Measurements from ENCODE around the gene GABRB1. TPM values are rescaled to one million over a fixed set of nuclear protein-coding genes. Genes with fewer than 3 reads are reported as not detected.

GABRB1 gene
- total and polyA plus RNA-seq, 2 experiments from 2014 or later, result 0.42 to 1.1 TPM

DNA sequence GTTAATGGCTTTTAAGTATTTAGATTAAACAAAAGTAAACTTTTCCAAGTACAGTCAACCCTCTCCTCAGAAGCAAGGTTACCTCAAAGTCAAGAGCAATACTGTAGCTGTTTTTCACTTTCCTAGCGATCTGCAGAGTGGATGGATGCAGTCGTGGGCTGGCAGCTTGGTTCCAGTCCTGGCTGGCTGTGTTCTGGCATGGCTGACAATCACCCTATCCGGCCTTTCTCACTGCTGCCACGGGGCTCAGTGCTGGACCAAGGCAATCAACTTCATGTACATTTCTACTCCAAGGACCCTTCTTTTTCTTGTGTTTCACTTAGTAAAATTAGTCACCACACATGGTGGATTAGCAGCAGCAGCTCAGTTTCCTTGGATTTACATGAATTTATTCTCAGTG lies 208.3 kb downstream of the GABRB1 start:
- DNase-seq (ENCODE audit: low read depth in 1 of 2, low spot score in 1 of 2), result no peak
- H3K4me1 ChIP-seq (ENCODE audit: low read depth), result no peaks in the 10 kb centered on the region
- H3K27me3 ChIP-seq, result no peaks in the 10 kb centered on the region

DNA sequence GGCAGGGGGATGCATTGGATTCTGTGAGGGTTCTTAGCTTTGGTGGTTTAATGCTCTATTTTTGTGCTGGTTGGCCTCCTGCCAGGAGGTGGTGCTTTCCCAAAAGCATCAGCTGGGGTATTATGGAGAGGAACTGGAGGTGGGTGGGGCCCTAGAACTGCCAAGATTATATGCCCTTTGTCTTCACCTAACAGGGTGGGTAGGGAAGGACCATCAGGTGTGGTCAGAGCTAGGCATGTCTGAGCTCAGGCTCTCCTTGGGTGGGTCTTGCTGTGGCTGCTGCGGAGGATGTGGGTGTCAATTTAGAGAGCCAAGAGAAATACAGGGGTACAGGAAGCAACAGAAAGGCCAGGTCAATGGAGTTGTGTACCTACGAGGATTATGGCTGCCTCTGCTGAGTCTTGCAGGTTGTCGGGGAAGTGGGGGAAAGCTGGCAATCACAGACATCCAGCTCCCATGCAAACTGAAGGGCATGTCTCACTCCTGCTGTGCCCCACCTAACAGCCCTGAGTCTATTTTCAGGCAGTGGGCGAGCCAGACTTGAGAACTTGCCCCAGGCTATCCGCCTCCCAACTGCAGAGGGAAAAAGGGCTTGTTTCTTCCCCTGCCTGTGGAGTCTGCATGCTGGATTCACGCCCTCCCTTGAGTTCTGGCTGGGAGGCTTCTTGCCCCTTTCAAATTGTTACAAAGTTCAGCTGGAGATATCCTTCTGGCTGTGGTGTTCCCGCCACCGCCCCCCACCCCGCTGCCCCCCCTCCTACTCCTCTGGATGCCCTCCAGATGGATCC lies 220.2 kb downstream of the GABRB1 start:
- H3K9me3 ChIP-seq (ENCODE audit: low read depth), result no peaks in the 10 kb centered on the region
- DNase-seq (ENCODE audit: low read depth in 1 of 2, low spot score in 1 of 2), result no peak
- H3K4me3 ChIP-seq, result no peak overlapping the region
- no peaks in the 10 kb centered on the region for H3K36me3 ChIP-seq
- no peaks in the 10 kb centered on the region for H3K4me1 ChIP-seq (ENCODE audit: low read depth)
- H3K27ac ChIP-seq, result no peak overlapping the region
- TF ChIP-seq, protein P1, sequence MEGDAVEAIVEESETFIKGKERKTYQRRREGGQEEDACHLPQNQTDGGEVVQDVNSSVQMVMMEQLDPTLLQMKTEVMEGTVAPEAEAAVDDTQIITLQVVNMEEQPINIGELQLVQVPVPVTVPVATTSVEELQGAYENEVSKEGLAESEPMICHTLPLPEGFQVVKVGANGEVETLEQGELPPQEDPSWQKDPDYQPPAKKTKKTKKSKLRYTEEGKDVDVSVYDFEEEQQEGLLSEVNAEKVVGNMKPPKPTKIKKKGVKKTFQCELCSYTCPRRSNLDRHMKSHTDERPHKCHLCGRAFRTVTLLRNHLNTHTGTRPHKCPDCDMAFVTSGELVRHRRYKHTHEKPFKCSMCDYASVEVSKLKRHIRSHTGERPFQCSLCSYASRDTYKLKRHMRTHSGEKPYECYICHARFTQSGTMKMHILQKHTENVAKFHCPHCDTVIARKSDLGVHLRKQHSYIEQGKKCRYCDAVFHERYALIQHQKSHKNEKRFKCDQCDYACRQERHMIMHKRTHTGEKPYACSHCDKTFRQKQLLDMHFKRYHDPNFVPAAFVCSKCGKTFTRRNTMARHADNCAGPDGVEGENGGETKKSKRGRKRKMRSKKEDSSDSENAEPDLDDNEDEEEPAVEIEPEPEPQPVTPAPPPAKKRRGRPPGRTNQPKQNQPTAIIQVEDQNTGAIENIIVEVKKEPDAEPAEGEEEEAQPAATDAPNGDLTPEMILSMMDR (IDR thresholded peaks at IDR 0.05; ENCODE audit: low read depth, low read length), result no peak
- no peaks in the 10 kb centered on the region for H3K27me3 ChIP-seq

More for the DNA sequence above, 208.3 kb downstream of the GABRB1 start:
- no peak overlapping the region for H3K27ac ChIP-seq
- no peaks in the 10 kb centered on the region for H3K36me3 ChIP-seq
- TF ChIP-seq, protein P1 (IDR thresholded peaks at IDR 0.05; ENCODE audit: low read depth, low read length), result no peak
- H3K9me3 ChIP-seq (ENCODE audit: low read depth), result no peaks in the 10 kb centered on the region
- H3K4me3 ChIP-seq, result no peak overlapping the region

DNA sequence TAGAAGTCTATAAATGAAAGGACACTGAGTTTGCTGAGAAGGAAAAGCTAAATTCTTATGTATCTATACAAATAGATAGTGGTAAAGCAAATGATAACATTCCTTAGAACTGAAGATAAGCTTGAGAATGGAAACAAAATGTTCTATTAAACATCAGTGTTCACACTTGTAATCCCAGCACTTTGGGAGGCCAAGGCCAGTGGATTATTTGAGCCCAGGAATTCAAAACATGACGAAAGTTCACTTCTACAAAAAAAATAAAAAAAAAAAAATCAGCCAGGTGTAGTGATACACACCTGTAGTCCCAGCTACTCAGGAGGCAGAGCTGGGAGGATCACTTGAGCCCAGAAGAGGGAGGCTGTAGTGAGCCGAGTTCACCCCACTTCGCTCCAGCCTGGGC lies 232.4 kb downstream of the GABRB1 start:
- TF ChIP-seq, protein P1 (IDR thresholded peaks at IDR 0.05; ENCODE audit: low read depth, low read length), result no peak
- Histone ChIP-seq H3K27ac (no peak overlapping the region), H3K4me3 (no peak overlapping the region), H3K36me3 (no peaks in the 10 kb centered on the region), H3K9me3 (ENCODE audit: low read depth) (no peaks in the 10 kb centered on the region), H3K4me1 (ENCODE audit: low read depth) (no peaks in the 10 kb centered on the region), H3K27me3 (no peaks in the 10 kb centered on the region)
- no peak for DNase-seq (ENCODE audit: low read depth in 1 of 2, low spot score in 1 of 2)

DNA sequence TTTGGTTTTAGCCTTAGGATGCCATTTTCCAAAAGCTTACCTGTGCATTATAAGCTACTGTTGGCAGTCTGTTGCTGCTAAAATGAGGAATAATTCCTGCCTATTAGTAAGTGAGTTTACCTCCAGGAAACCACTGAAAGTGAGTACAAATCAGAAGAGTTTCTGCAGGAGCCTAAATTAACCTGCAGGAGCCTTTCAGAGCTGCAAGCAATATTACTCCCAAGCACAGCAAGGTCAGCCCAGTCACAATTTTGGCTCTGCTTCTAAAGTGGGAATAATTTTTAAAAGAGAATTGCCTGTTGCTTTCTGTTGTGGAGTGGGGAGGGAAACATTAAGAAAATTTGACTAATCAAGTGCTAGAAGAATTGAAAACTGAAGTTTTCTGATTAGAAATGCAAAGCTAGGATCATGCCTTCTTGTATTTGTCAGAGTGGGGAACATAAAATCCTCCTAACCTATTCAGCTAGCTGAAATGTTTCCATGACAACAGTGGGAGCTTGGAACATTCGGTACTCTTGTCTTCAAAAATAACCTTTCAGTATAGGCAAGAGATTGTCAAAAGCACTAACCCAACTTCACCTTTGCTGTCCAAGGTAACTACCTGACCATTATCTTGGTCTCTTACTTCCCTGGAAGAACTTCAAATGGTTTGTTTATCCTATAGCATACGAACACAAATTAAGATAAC lies 239.0 kb downstream of the GABRB1 start:
- no peaks in the 10 kb centered on the region for H3K27me3 ChIP-seq
- no peak overlapping the region for H3K27ac ChIP-seq
- H3K36me3 ChIP-seq, result no peaks in the 10 kb centered on the region
- H3K4me1 ChIP-seq (ENCODE audit: low read depth), result no peaks in the 10 kb centered on the region
- DNase-seq (ENCODE audit: low read depth in 1 of 2, low spot score in 1 of 2), result no peak
- TF ChIP-seq, protein P1 (IDR thresholded peaks at IDR 0.05; ENCODE audit: low read depth, low read length), result no peak
- no peaks in the 10 kb centered on the region for H3K9me3 ChIP-seq (ENCODE audit: low read depth)
- H3K4me3 ChIP-seq, result no peak overlapping the region

DNA sequence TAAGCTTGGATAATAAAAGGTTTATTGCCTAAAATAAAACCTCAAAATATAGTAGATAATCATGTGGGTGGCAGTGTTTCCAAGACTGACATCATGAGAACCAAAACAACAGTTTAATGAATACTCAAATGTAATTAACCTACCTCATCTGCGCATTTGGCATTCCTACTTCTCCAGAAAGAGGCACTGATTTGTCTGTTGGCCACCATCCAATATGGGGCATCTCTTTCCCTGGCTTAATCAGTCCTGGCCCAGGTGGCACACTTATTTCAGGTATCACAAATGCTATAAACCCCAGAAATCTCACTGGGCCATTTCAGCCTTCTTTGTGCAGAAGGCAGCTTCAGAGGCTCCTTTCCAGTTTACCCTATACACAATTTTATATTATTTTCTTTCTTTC lies 239.9 kb downstream of the GABRB1 start:
- Histone ChIP-seq H3K4me3 (no peak overlapping the region), H3K36me3 (no peaks in the 10 kb centered on the region), H3K27me3 (no peaks in the 10 kb centered on the region), H3K27ac (no peak overlapping the region), H3K4me1 (ENCODE audit: low read depth) (no peaks in the 10 kb centered on the region), H3K9me3 (ENCODE audit: low read depth) (no peaks in the 10 kb centered on the region)
- DNase-seq (ENCODE audit: low read depth in 1 of 2, low spot score in 1 of 2), result no peak
- TF ChIP-seq, protein P1 (IDR thresholded peaks at IDR 0.05; ENCODE audit: low read depth, low read length), result no peak

Data from cardiac muscle cell (in vitro differentiated cells and primary cell).